Endometrial microvascular endothelial cells (primary cell): ENCODE measurements around the gene TEKT3. TPM values are rescaled to one million over a fixed set of nuclear protein-coding genes. Genes with fewer than 3 reads are reported as not detected.

ENCODE experiments used
- in situ Hi-C: cut with HindIII; loops from 2 replicates; pipeline ENCODE4 v1.10.0; 2017; ENCODE audit warnings: low sequenced_read_pairs, low pct_unique_long_range_greater_than_20kb; ENCODE audit errors: inconsistent ontology term
- total RNA-seq: library from RNA; depleted of rRNA; stranded (reverse); fragments of >200 nt; gene quantifications from one replicate; pipeline ENCODE4 v1.2.3, GENCODE V29; 2015; ENCODE audit errors: inconsistent ontology term

Gene TEKT3
- total RNA-seq, 1 donor from 2014 or later = not detected

DNA sequence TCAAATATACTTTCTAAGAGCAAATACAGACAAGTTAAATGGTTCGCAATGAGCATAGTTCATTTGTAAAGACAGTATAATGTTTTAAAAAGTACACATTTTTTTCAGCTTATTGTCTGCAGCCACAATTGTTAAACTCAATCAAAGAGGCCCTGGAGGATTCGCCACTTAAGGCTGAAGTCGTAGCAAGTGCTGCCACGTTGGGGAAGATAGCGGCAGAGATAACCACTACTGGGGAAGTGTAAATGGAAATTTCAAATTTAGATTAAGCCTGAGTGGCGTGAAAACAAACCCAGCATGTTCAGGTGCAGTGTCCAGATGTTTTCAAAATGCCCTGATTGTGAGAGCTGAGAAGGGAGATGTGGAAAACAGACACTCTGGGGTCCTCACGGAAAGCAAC lies 84.7 kb downstream of the TEKT3 start:
- in situ Hi-C loops = no loop called here

- in situ Hi-C loops = no loop called here
Measured at GRCh38 chr17:15255713-15256454, 85.5 kb downstream of the TEKT3 start.

Other genes starting within 250 kb of the TEKT3 start
- 75.4 TPM for gene PMP22, start 76.3 kb downstream of the TEKT3 start, total RNA-seq
- gene CDRT4, start 126.0 kb upstream of the TEKT3 start, total RNA-seq = not detected
- gene TVP23C, start 221.9 kb upstream of the TEKT3 start, total RNA-seq = 17.7 TPM